Heart right ventricle (tissue), 16 donors: ENCODE data around the gene CAMK2N1. TPM values are rescaled to one million over a fixed set of nuclear protein-coding genes. Genes with fewer than 3 reads are reported as not detected.

Experiments used
- ATAC-seq, 8 donors: fragments of 200-7000 bp; cut with Tn5 transposase; one replicate each; pipeline ENCODE4 v1.9.1; 2020; ENCODE audit warnings: mild to moderate bottlenecking in 8 of 8, moderate library complexity in 8 of 8, moderate number of reproducible peaks in 1 of 8
- DNase-seq, 2 donors: peaks; one replicate each; pipeline ENCODE4 v3.0.0-alpha.2; 2020
- H3K27ac ChIP-seq, 10 donors: fragments of 200-600 bp; sonication (generic) in 2 of 10; one replicate each; pipeline versions ENCODE4 v1.5.0 to v1.8.0; 2020 to 2022; ENCODE audit warnings: mild to moderate bottlenecking in 3 of 10
- H3K27me3 ChIP-seq, 7 donors: fragments of 200-600 bp; one replicate each; pipeline ENCODE4 v1.8.0; 2021 to 2022; ENCODE audit warnings: mild to moderate bottlenecking in 2 of 7
- H3K36me3 ChIP-seq, 9 donors: fragments of 200-600 bp; sonication (generic) in 1 of 9; one replicate each; pipeline versions ENCODE4 v1.5.0 to v1.8.0; 2020 to 2022; ENCODE audit warnings: mild to moderate bottlenecking in 2 of 9
- H3K4me1 ChIP-seq, 9 donors: fragments of 200-600 bp; sonication (generic) in 1 of 9; one replicate each; pipeline versions ENCODE4 v1.5.0 to v1.8.0; 2020 to 2022; ENCODE audit warnings: mild to moderate bottlenecking in 4 of 9
- H3K4me3 ChIP-seq, 10 donors: fragments of 200-600 bp; sonication (generic) in 2 of 10; one replicate each; pipeline versions ENCODE4 v1.5.0 to v1.8.0; 2020 to 2022; ENCODE audit warnings: mild to moderate bottlenecking in 7 of 10, moderate library complexity in 2 of 10
- H3K9me3 ChIP-seq, 11 donors: fragments of 200-600 bp in 10 of 11; sonication (generic) in 2 of 11; one replicate each; pipeline versions ENCODE4 v1.5.0 to v1.8.0; 2013 to 2022; ENCODE audit warnings: mild to moderate bottlenecking in 2 of 11, control low read depth in 1 of 11, moderate library complexity in 1 of 11
- WGBS, 2 donors: extraction: QIAGEN DNeasy Blood & Tissue Kit; methylation state at CpG; one replicate each; pipeline ENCODE4 v1.1.7; 2013; ENCODE audit warnings: inconsistent platforms in 1 of 2; 5-methylcytosine and 5-hydroxymethylcytosine counted together
- intact Hi-C, 10 donors: fragments of 100-400 bp; cut with DNase I; formaldehyde crosslinking; loops; one replicate each; pipeline versions ENCODE4 v1.11.1 to v1.14.2; 2022
- polyA plus RNA-seq, 2 donors: library from polyadenylated mRNA; stranded (reverse); fragments of 200-250 nt; gene quantifications; one replicate each; pipeline ENCODE4 v1.2.3, GENCODE V29; 2013
- total RNA-seq, 10 donors: library from RNA; stranded (reverse); fragmentation: NEBNext Ultra II Directional in 3 of 10; extraction: Animal tissue kit (Norgen Biotek cat#: 25700) in 3 of 10; gene quantifications; one replicate each; pipeline versions ENCODE4 v1.2.1 to v1.2.4, GENCODE V29; 2021 to 2023
- TF ChIP-seq, protein P1 (sequence below), 9 donors: fragments of 200-600 bp; sonication (generic) in 2 of 9; IDR thresholded peaks; one replicate each; pipeline versions ENCODE4 v1.5.0 to v1.8.0; 2021 to 2022; ENCODE audit warnings: antibody characterized with exemption in 9 of 9, mild to moderate bottlenecking in 5 of 9, moderate library complexity in 1 of 9
- donor health status: Arrhythmogenic right ventricular cardiomyopathy.
- donor health status: ischemic (EF 13 %, LVEDD 7.1; RV severe dilation, severe dysfunction).
- donor health status: healthy with polysubstance abuse.
- donor health status: DM: no; HTN: yes; CAD: no.
- donor health status: DM: no; HTN: no; CAD: no.
- donor health status: ischemic (EF 25% LVEDD 6.9; RV normal size, moderate dysfunction).
- donor health status: ischemic (EF 25% LVEDD 5.7; RV mildly dilated, moderate dysfunction).
- donor health status: healthy.
- donor health status: DM: yes; HTN: yes; CAD: no.
- donor health status: Ischemic cardiomyopathy.
- donor health status: ischemic (EF 35%, LVEDD 5.7; RV mildly dilated, moderate dysfunction).
- donor health status: nonischemic (EF 11% LVEDD 7.7; RV severe dilation, severe dysfunction).
- donor health status: DM: yes; HTN: yes; CAD: no.
- donor health status: PGD.
- donor health status: ischemic (EF 29% LVEDD 5.4; RV normal size, mild dysfunction).
- donor health status: nonischemic (EF 23%, LVEDD 6.1; RV moderate dilation, normal function).

Gene CAMK2N1
- total and polyA plus RNA-seq, 12 donors = 4.0 to 12.9 (median 8.5) TPM

- ATAC-seq = peak in 1 of 8 donors; percentile 15
- TF ChIP-seq, protein P1, sequence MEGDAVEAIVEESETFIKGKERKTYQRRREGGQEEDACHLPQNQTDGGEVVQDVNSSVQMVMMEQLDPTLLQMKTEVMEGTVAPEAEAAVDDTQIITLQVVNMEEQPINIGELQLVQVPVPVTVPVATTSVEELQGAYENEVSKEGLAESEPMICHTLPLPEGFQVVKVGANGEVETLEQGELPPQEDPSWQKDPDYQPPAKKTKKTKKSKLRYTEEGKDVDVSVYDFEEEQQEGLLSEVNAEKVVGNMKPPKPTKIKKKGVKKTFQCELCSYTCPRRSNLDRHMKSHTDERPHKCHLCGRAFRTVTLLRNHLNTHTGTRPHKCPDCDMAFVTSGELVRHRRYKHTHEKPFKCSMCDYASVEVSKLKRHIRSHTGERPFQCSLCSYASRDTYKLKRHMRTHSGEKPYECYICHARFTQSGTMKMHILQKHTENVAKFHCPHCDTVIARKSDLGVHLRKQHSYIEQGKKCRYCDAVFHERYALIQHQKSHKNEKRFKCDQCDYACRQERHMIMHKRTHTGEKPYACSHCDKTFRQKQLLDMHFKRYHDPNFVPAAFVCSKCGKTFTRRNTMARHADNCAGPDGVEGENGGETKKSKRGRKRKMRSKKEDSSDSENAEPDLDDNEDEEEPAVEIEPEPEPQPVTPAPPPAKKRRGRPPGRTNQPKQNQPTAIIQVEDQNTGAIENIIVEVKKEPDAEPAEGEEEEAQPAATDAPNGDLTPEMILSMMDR (IDR thresholded peaks at IDR 0.05) = no peak
- Histone ChIP-seq H3K4me1 (peaks cover 3 to 35% (median 17%) of the 10 kb centered on the region in 9 donors), H3K27ac (peak overlapping the region in 8 of 10 donors; percentile 73 to 87 (median 81)), H3K9me3 (no peaks in the 10 kb centered on the region), H3K27me3 (peaks cover 15 to 65% (median 51%) of the 10 kb centered on the region in 7 donors), H3K4me3 (peak overlapping the region in 8 of 10 donors; percentile 53 to 71 (median 60)), H3K36me3 (no peaks in the 10 kb centered on the region)
- no peak for DNase-seq
- intact Hi-C loops = loop anchor here in 3 of 10 donors (5.0 to 10.0 kb wide), 3 partner anchors 55 to 125 kb away; no protein-coding TSS in a partner anchor
- 4 to 15% methylated on average over 4 of the region's 4 CpGs for WGBS, 2 donors
These were observed 1.2 kb upstream of the CAMK2N1 start for GRCh38 chr1:20487236-20487590.

DNA sequence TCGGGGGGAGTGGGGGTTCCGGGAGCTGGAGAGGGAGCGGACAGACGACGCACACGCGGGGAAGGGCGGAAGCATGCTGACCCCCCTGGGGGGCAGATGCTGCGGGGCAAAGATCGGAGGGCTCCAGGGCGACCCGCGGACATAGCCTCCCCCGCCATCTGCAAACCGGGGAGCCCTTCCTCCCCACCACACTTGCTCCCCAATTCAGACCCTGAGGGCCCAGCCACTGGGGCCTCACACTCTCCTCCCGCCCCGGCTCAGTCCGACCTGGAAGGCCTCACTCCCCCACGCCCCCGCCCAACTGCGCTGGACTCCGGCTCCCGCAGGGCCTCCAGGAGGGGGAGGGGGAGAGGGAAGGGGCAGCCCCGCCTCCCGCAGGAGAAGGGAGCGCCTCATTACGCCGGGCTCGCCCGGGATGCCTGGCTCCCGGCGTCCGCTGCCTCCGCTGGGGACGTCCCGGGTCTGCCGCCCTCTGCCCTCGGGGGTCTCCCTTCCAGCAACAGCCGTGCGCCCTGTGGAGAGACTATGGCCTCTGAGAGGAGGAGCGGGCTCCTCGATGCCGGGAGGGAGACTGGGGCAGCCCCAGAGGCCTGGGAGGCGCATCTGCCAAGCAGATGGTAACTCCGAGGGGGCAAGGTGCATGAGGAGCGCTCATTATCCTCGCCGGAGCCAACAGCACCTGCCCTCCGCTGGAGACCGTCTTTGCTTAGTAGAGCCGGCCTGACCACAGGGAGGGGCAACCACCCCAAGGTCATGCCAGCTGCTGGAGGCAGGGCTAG is 636 bp upstream of the CAMK2N1 start:
- peak; percentile 70 to 91 (median 80) for ATAC-seq
- Histone ChIP-seq H3K36me3 (no peaks in the 10 kb centered on the region), H3K9me3 (no peaks in the 10 kb centered on the region), H3K4me3 (peak overlapping the region; percentile 40 to 71 (median 58)), H3K4me1 (peaks cover 3 to 35% (median 17%) of the 10 kb centered on the region in 9 donors), H3K27me3 (peaks cover 15 to 70% (median 57%) of the 10 kb centered on the region in 7 donors), H3K27ac (peak overlapping the region; percentile 56 to 87 (median 80))
- intact Hi-C loops = loop anchor here in 3 of 10 donors (5.0 to 10.0 kb wide), 3 partner anchors 54 to 124 kb away; no protein-coding TSS in a partner anchor
- TF ChIP-seq, protein P1 (IDR thresholded peaks at IDR 0.05) = no peak
- peak; percentile 78 to 79 for DNase-seq
- 2% methylated on average over 32 to 51 of the region's 51 CpGs for WGBS, 2 donors

- DNase-seq (no peak), ATAC-seq (no peak)
- H3K4me3 ChIP-seq = peak overlapping the region; percentile 27 to 71 (median 63)
- TF ChIP-seq, protein P1 (IDR thresholded peaks at IDR 0.05) = no peak
- no peaks in the 10 kb centered on the region for H3K36me3 ChIP-seq
- H3K27me3 ChIP-seq = peaks cover 15 to 88% (median 72%) of the 10 kb centered on the region in 7 donors
- peak overlapping the region; percentile 9 to 86 (median 59) for H3K27ac ChIP-seq
- no peaks in the 10 kb centered on the region for H3K9me3 ChIP-seq
- H3K4me1 ChIP-seq = peaks cover 3 to 35% (median 17%) of the 10 kb centered on the region in 9 donors
- intact Hi-C loops = loop anchor here in 3 of 10 donors (5.0 to 10.0 kb wide), 3 partner anchors 52 to 122 kb away; no protein-coding TSS in a partner anchor
- 0 to 2% methylated on average over 89 of the region's 89 CpGs for WGBS, 2 donors
These were observed 1.2 kb downstream of the CAMK2N1 start for GRCh38 chr1:20484519-20485462.
